Right lobe of liver (tissue), 6 donors: ENCODE data around the gene SLC22A23. TPM values are rescaled to one million over a fixed set of nuclear protein-coding genes. Genes with fewer than 3 reads are reported as not detected.

ENCODE experiments used
- ATAC-seq, 4 donors: fragments of 200-7000 bp; cut with Tn5 transposase; one replicate each; pipeline ENCODE4 v1.9.1; 2020; ENCODE audit warnings: mild to moderate bottlenecking in 4 of 4, moderate library complexity in 4 of 4
- DNase-seq, 3 donors: peaks; one replicate each; pipeline ENCODE4 v3.0.0-alpha.2; 2020
- H3K27ac ChIP-seq, 3 donors: fragments of 200-600 bp; one replicate each; pipeline ENCODE4 v1.8.0; 2022
- H3K27me3 ChIP-seq, 2 donors: fragments of 200-600 bp; one replicate each; pipeline ENCODE4 v1.8.0; 2022
- H3K36me3 ChIP-seq, 4 donors: fragments of 200-600 bp; sonication (generic) in 1 of 4; one replicate each; pipeline versions ENCODE4 v1.5.1 to v1.8.0; 2017 to 2022; ENCODE audit warnings: control low read depth in 1 of 4
- H3K4me1 ChIP-seq, 4 donors: fragments of 200-600 bp; sonication (generic) in 1 of 4; one replicate each; pipeline versions ENCODE4 v1.5.1 to v1.8.0; 2017 to 2022; ENCODE audit warnings: control low read depth in 1 of 4
- H3K4me3 ChIP-seq, 3 donors: fragments of 200-600 bp; one replicate each; pipeline ENCODE4 v1.8.0; 2022
- H3K9me3 ChIP-seq, 4 donors: fragments of 200-600 bp; sonication (generic) in 1 of 4; one replicate each; pipeline versions ENCODE4 v1.5.1 to v1.8.0; 2017 to 2022; ENCODE audit warnings: control low read depth in 1 of 4
- POLR2A ChIP-seq: fragments of 450-650 bp; IDR thresholded peaks from one replicate; pipeline ENCODE4 v1.6.1; 2017; ENCODE audit warnings: antibody characterized with exemption, mild to moderate bottlenecking
- WGBS: methylation state at CpG from one replicate; pipeline ENCODE4 v1.1.6; 2018; ENCODE audit warnings: low coverage, low lambda C conversion rate; ENCODE audit not compliant: insufficient coverage; ENCODE audit errors: missing lambda C conversion rate; 5-methylcytosine and 5-hydroxymethylcytosine counted together
- intact Hi-C, 2 donors: fragments of 100-400 bp; cut with DNase I; formaldehyde crosslinking; loops; one replicate each; pipeline versions ENCODE4 v1.11.2 to v1.14.1; 2022
- long read RNA-seq: library from polyadenylated mRNA; unstranded; transcript quantifications from one replicate; pipeline ENCODE4 v2.0.0, GENCODE V29; 2019
- total RNA-seq, 6 experiments: library from RNA; depleted of rRNA in 2 of 6; stranded (reverse); fragments of >200 nt in 2 of 6; fragmentation: NEBNext Ultra II Directional in 3 of 6; extraction: Animal tissue kit (Norgen Biotek cat#: 25700) in 3 of 6; gene quantifications; one replicate each; pipeline versions ENCODE4 v1.1.0 to v1.2.4, GENCODE V29; 2016 to 2023
- TF ChIP-seq, protein P1 (sequence below), 4 donors: fragments of 200-600 bp in 3 of 4; fragments of 450-650 bp in 1 of 4; IDR thresholded peaks; one replicate each; pipeline versions ENCODE4 v1.5.1 to v1.8.0; 2016 to 2022; ENCODE audit warnings: antibody characterized with exemption in 4 of 4, mild to moderate bottlenecking in 2 of 4
- donor health status: DM: no; HTN: yes; CAD: no.
- donor health status: DM: no; HTN: no; CAD: no.
- donor health status: DM: no; HTN: no; CAD: no.
- donor health status: DM: no; HTN: yes; CAD: no.
- donor health status: DM: no; HTN: yes; CAD: no.

Gene SLC22A23
- 10 to 100 TPM; 11.7 to 27.6 (median 16.3) TPM for total RNA-seq
- long read RNA-seq, partial matches to known transcripts: 0 of 4 reads
- long read RNA-seq, other reads (novel, unspliced or antisense): 4 of 4 reads

DNA sequence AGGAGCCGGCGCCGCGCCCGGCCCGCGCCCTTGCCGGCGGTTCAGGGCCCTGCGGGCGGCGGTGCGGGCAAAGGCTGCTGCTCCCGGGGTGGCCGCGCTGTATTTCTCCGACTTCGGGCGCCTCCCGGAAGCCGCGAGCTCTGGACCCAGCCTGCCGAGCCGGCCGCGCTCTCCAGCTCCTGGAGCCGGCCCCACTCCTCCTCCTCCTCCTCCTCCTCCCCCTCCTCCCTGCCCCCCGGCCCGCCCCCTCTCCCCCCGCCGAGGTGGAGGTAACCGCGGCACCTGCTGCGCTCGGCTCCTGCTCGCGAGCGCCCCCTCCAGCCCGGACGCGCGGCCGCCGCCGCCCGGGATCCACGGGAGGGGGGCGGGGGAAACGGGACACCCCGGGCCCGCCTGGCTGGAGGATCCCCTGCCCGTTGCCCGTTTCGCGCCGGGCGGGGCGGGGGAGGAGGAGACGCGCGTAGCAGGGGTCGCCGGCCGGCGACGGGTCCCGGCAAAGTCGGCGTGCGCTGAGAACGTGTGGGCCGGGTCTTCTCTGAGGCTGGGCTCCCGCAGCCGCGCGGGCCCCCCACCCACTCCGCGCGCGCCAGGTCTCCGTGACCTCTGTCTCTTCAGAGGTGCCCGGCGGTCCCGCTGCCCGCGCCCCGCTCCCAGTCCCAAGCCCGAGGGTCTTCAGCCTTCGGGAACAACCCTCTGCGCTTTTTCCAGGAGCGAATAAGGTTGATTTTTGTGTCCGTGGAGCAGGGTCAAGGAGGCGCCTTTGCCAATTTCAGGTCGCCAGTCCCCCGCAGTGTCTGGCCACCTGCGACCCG lies at the start of gene SLC22A23:
Gene SLC22A23, minus strand, starts transcription at position 153 of the 812 bp plus-strand sequence. CDS start 491 bp downstream, outside the sequence.
- WGBS: 0% methylated on average over 6 of the region's 97 CpGs
- Histone ChIP-seq H3K27ac (peak within 1 kb of the TSS; percentile 27 to 82 (median 44)), H3K4me1 (peaks cover 0 to 27% (median 0%) of the 10 kb centered on the region in 4 donors), H3K9me3 (no peaks in the 10 kb centered on the region), H3K4me3 (peak within 1 kb of the TSS; percentile 66 to 73 (median 69)), H3K27me3 (no peaks in the 10 kb centered on the region), H3K36me3 (no peaks in the 10 kb centered on the region)
- ATAC-seq (peak; percentile 80 to 88 (median 83)), DNase-seq (peak; percentile 87 to 92 (median 89))
- TF ChIP-seq, protein P1, sequence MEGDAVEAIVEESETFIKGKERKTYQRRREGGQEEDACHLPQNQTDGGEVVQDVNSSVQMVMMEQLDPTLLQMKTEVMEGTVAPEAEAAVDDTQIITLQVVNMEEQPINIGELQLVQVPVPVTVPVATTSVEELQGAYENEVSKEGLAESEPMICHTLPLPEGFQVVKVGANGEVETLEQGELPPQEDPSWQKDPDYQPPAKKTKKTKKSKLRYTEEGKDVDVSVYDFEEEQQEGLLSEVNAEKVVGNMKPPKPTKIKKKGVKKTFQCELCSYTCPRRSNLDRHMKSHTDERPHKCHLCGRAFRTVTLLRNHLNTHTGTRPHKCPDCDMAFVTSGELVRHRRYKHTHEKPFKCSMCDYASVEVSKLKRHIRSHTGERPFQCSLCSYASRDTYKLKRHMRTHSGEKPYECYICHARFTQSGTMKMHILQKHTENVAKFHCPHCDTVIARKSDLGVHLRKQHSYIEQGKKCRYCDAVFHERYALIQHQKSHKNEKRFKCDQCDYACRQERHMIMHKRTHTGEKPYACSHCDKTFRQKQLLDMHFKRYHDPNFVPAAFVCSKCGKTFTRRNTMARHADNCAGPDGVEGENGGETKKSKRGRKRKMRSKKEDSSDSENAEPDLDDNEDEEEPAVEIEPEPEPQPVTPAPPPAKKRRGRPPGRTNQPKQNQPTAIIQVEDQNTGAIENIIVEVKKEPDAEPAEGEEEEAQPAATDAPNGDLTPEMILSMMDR (IDR thresholded peaks at IDR 0.05): peak; percentile 65 to 78 (median 67)
- TF ChIP-seq POLR2A: peak; percentile 66
- intact Hi-C loops: loop anchor here in 1 of 2 donors (5.0 kb wide), 1 partner anchor 180 kb away; no protein-coding TSS in a partner anchor

DNA sequence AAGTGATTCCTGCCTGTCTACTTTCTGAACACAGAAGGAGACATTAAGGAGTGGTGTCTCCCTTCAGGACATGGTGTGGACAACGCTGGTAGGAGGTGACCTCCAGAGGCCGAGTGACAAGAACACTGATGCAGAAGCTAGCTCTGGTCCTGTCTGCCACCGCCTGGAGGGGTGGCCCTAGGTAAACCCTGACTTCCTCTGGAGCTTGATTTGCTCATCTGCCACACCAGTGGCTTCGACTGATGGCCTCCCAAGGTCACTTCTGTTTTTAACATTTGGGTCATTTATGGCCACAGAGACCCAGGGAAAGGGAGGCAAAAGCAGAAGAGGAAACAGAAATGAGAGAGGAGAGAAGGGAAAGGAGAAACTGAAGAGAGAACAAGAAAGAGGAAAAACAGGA lies 49.4 kb upstream of the SLC22A23 start:
- H3K27ac ChIP-seq: no peak overlapping the region
- WGBS: 43% methylated on average over 4 of the region's 4 CpGs
- no peaks in the 10 kb centered on the region for H3K9me3 ChIP-seq
- H3K27me3 ChIP-seq: no peaks in the 10 kb centered on the region
- peak; percentile 54 to 79 (median 58) for ATAC-seq
- TF ChIP-seq, protein P1 (IDR thresholded peaks at IDR 0.05): no peak
- no peak for TF ChIP-seq POLR2A
- no peak overlapping the region for H3K4me3 ChIP-seq
- intact Hi-C loops: no loop called here
- H3K36me3 ChIP-seq: no peaks in the 10 kb centered on the region
- no peak for DNase-seq
- no peaks in the 10 kb centered on the region for H3K4me1 ChIP-seq

DNA sequence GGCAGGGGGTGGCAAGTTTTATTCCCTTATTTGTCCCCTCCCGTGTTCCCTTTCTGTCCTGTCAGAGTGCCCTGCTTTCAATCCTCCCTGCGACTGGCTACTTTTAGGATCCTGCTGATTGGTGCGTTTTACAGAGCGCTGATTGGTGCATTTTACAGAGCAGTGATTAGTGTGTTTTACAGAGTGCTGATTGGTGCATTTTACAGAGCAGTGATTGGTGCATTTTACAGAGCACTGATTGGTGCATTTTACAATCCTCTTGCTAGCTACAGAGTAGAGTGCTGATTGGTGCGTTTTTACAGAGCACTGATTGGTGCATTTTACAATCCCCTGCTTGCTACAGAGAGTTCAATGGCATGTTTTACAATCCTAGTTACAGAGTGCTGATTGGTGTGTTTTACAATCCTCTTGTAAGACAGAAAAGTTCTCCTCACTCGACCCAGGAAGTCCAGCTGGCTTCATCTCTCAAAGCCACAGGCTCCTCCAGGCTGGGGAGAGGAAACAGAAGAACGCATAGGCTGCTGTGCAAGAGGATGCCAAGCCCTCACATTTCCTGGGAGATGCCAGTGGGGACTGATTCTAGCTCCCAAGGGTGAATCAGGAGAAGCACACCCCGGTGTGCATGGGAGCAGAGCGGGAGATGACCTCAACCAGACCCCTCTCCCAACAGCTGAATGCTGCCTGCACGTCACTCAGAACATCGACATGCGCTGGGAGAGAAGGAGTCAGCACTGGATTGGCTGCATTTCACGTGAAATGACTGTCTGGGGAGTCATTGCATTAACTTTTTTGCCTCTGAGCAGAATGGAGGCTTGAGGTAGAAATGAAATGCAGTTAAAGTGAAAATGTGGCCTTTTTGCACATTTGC lies 48.3 kb upstream of the SLC22A23 start:
- 75% methylated on average over 11 of the region's 13 CpGs for WGBS

DNA sequence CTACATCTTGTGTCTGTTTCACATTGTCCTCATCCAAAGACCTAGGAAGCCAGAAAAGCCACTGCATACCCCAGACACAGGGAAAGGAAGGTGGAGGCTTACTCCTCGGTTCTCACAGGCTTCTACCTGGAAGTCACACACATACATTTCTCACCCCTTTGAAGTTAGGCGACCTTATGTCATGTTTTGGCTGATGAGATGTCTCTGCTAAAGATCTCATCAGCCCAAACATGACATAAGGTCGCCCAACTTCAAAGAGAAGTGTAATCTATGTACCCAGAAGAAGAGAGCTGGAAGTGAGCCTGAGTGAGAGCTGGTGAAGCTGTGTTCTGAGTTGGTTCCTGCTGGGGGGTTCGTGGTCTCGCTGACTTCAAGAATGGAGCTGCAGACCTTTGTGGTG lies 47.5 kb upstream of the SLC22A23 start:
- no peak for TF ChIP-seq POLR2A
- TF ChIP-seq, protein P1 (IDR thresholded peaks at IDR 0.05): no peak

More for the DNA sequence above, 48.3 kb upstream of the SLC22A23 start:
- Histone ChIP-seq H3K27me3 (no peaks in the 10 kb centered on the region), H3K4me1 (no peaks in the 10 kb centered on the region), H3K9me3 (no peaks in the 10 kb centered on the region), H3K27ac (no peak overlapping the region), H3K36me3 (no peaks in the 10 kb centered on the region), H3K4me3 (no peak overlapping the region)
- ATAC-seq (peak in 1 of 4 donors; percentile 16), DNase-seq (no peak)
- TF ChIP-seq, protein P1 (IDR thresholded peaks at IDR 0.05): no peak
- TF ChIP-seq POLR2A: no peak
- intact Hi-C loops: no loop called here

More for the DNA sequence above, 47.5 kb upstream of the SLC22A23 start:
- ATAC-seq: no peak
- Histone ChIP-seq H3K27ac (no peak overlapping the region), H3K36me3 (no peaks in the 10 kb centered on the region), H3K4me1 (no peaks in the 10 kb centered on the region), H3K4me3 (no peak overlapping the region), H3K27me3 (no peaks in the 10 kb centered on the region), H3K9me3 (no peaks in the 10 kb centered on the region)
- intact Hi-C loops: no loop called here
- no peak for DNase-seq
- WGBS: 39% methylated on average over 5 of the region's 5 CpGs
